GM23248 (cell line): ENCODE results near the gene C10orf90. TPM values are rescaled to one million over a fixed set of nuclear protein-coding genes. Genes with fewer than 3 reads are reported as not detected.

Source experiments
- DNase-seq: peaks from one replicate; pipeline ENCODE4 v3.0.0-alpha.2; 2015
- H2AFZ ChIP-seq: fragments of 200-600 bp; sonication (generic); 2 replicates; pipeline ENCODE4 v1.6.1; 2016; ENCODE audit warnings: antibody characterized with exemption
- H3F3A ChIP-seq: fragments of 200-600 bp; sonication (generic); 2 replicates; pipeline ENCODE4 v1.6.1; 2016; ENCODE audit warnings: mild to moderate bottlenecking, antibody characterized with exemption, mixed run types; ENCODE audit not compliant: insufficient read depth
- H3K27ac ChIP-seq: fragments of 200-600 bp; sonication (generic); 2 replicates; pipeline ENCODE4 v1.5.1; 2016; ENCODE audit warnings: mild to moderate bottlenecking
- H3K27me3 ChIP-seq: fragments of 200-600 bp; sonication (generic); replicated peaks from 2 replicates; pipeline ENCODE4 v1.6.1; 2016; ENCODE audit warnings: mild to moderate bottlenecking; ENCODE audit not compliant: insufficient read depth
- H3K36me3 ChIP-seq: fragments of 200-600 bp; sonication (generic); 2 replicates; pipeline ENCODE4 v1.6.1; 2016; ENCODE audit warnings: low read depth, mild to moderate bottlenecking
- H3K4me1 ChIP-seq: fragments of 200-600 bp; sonication (generic); 2 replicates; pipeline ENCODE4 v1.6.1; 2016; ENCODE audit warnings: mild to moderate bottlenecking; ENCODE audit not compliant: insufficient read depth
- H3K4me2 ChIP-seq: fragments of 200-600 bp; sonication (generic); one replicate; pipeline ENCODE4 v1.6.1; 2016; ENCODE audit warnings: mild to moderate bottlenecking; ENCODE audit not compliant: unreplicated experiment
- H3K4me3 ChIP-seq: fragments of 200-600 bp; sonication (generic); 2 replicates; pipeline ENCODE4 v1.5.1; 2016; ENCODE audit warnings: mild to moderate bottlenecking
- H3K79me2 ChIP-seq: fragments of 200-600 bp; sonication (generic); 2 replicates; pipeline ENCODE4 v1.6.1; 2016; ENCODE audit warnings: mild to moderate bottlenecking; ENCODE audit not compliant: insufficient read depth
- H3K9ac ChIP-seq: fragments of 200-600 bp; sonication (generic); 2 replicates; pipeline ENCODE4 v1.6.1; 2016; ENCODE audit warnings: mild to moderate bottlenecking
- H3K9me2 ChIP-seq: fragments of 200-600 bp; sonication (generic); 2 replicates; pipeline ENCODE4 v1.6.1; 2016; ENCODE audit warnings: mixed run types, mild to moderate bottlenecking, moderate library complexity; ENCODE audit not compliant: insufficient read depth
- H3K9me3 ChIP-seq: fragments of 200-600 bp; sonication (generic); one replicate; pipeline ENCODE4 v1.6.1; 2017; ENCODE audit warnings: low read depth
- H4K20me1 ChIP-seq: fragments of 200-600 bp; sonication (generic); 2 replicates; pipeline ENCODE4 v1.6.0; 2016; ENCODE audit not compliant: insufficient read depth
- EZH2 ChIP-seq: fragments of 200-600 bp; sonication (generic); IDR thresholded peaks from 2 replicates; pipeline ENCODE4 v1.6.1; 2018; ENCODE audit warnings: antibody characterized with exemption, mild to moderate bottlenecking; ENCODE audit not compliant: insufficient read depth, poor library complexity, severe bottlenecking
- EZH2phosphoT487 ChIP-seq: fragments of 200-600 bp; sonication (generic); IDR thresholded peaks from 2 replicates; pipeline ENCODE4 v1.6.1; 2018; ENCODE audit warnings: antibody characterized with exemption, moderate library complexity, mild to moderate bottlenecking, low read depth; ENCODE audit not compliant: insufficient read depth
- WGBS, 2 experiments: methylation state at CpG; one replicate each; pipeline ENCODE4 v1.1.6; 2015 to 2017; ENCODE audit warnings: low lambda C conversion rate in 2 of 2, low coverage in 1 of 2; ENCODE audit errors: missing lambda C conversion rate in 2 of 2; 5-methylcytosine and 5-hydroxymethylcytosine counted together
- in situ Hi-C: fragments of 300-500 bp; cut with MboI; formaldehyde crosslinking; loops from 2 replicates; pipeline ENCODE4 v1.15.0; 2020
- polyA plus RNA-seq: library from polyadenylated mRNA; unstranded; fragments of >200 nt; fragmentation: Nextera tagmentation; extraction: Ambion mirVana; gene quantifications from 2 replicates; pipeline ENCODE4 v1.2.1, GENCODE V29; 2016
- total RNA-seq: library from RNA; depleted of rRNA; stranded (reverse); fragments of >200 nt; shearing (Covaris generic); gene quantifications from 2 replicates; pipeline ENCODE4 v1.2.3, GENCODE V29; 2014

Gene C10orf90
- total and polyA plus RNA-seq, 2 experiments from 2014 or later: 0.22 to 0.71 TPM

- Histone ChIP-seq H3K36me3 (no peaks in the 10 kb centered on the region), H3K27ac (no peak overlapping the region), H3K9me2 (no peaks in the 10 kb centered on the region), H3K4me1 (no peaks in the 10 kb centered on the region), H3K4me2 (no peak overlapping the region), H3K9me3 (no peaks in the 10 kb centered on the region), H2AFZ (no peak overlapping the region), H3F3A (no peaks in the 10 kb centered on the region), H3K9ac (no peak overlapping the region), H3K4me3 (no peak overlapping the region), H4K20me1 (no peaks in the 10 kb centered on the region), H3K27me3 (peaks cover 40% of the 10 kb centered on the region), H3K79me2 (no peaks in the 10 kb centered on the region)
- WGBS, 2 experiments: 61 to 68% methylated on average over 4 of the region's 4 CpGs
- DNase-seq: no peak
- in situ Hi-C loops: no loop called here
- TF ChIP-seq EZH2 (no peak), EZH2phosphoT487 (no peak)
These were observed 19.0 kb upstream of the C10orf90 start for GRCh38 chr10:126689461-126689994.

DNA sequence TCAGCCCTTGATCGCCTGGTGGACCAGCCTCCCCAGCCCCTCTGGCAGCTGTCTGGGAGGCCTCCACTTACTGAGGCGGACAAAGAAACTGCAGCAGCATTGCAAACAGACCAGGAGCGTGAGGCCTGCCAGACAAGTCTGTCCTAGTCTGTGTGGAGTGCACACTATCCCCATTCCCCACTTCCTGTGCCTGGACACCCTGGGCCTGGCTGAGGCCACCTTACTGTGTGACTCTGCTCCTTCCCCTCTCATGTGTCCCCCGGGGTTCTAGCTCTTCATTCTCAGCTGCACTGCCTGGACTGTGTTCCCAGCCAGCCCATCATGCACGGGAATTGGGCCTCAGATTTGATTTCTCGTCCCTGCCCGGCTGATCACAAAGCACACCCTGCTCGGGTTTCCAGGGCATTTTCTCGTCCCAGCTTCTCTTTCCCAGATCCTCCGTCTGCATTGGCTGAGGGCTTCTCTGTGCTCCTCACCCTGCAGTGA, 16.7 kb upstream of the C10orf90 start:
- Histone ChIP-seq H4K20me1 (no peaks in the 10 kb centered on the region), H2AFZ (no peak overlapping the region), H3K9me2 (no peaks in the 10 kb centered on the region), H3K9me3 (no peaks in the 10 kb centered on the region), H3K36me3 (no peaks in the 10 kb centered on the region), H3K27me3 (peaks cover 24% of the 10 kb centered on the region), H3K9ac (no peak overlapping the region), H3K4me3 (no peak overlapping the region), H3K79me2 (no peaks in the 10 kb centered on the region), H3K27ac (no peak overlapping the region), H3K4me2 (no peak overlapping the region), H3K4me1 (no peaks in the 10 kb centered on the region), H3F3A (no peaks in the 10 kb centered on the region)
- in situ Hi-C loops: no loop called here
- DNase-seq: no peak
- TF ChIP-seq EZH2phosphoT487 (no peak), EZH2 (no peak)
- WGBS, 2 experiments: 25 to 34% methylated on average over 10 of the region's 10 CpGs

GRCh38 chr10:126686719-126687118, 16.2 kb upstream of the C10orf90 start:
- Histone ChIP-seq H3K4me1 (no peaks in the 10 kb centered on the region), H3K79me2 (no peaks in the 10 kb centered on the region), H3K4me2 (no peak overlapping the region), H3K9ac (no peak overlapping the region), H3K9me2 (no peaks in the 10 kb centered on the region), H3F3A (no peaks in the 10 kb centered on the region), H2AFZ (no peak overlapping the region), H3K27me3 (peaks cover 20% of the 10 kb centered on the region; the same call in 1 of the 2 replicates), H3K4me3 (no peak overlapping the region), H3K36me3 (no peaks in the 10 kb centered on the region), H3K27ac (no peak overlapping the region), H3K9me3 (no peaks in the 10 kb centered on the region), H4K20me1 (no peaks in the 10 kb centered on the region)
- no peak for DNase-seq
- in situ Hi-C loops: no loop called here
- WGBS, 2 experiments: 69 to 78% methylated on average over 7 of the region's 7 CpGs
- TF ChIP-seq EZH2phosphoT487 (no peak), EZH2 (no peak)

DNA sequence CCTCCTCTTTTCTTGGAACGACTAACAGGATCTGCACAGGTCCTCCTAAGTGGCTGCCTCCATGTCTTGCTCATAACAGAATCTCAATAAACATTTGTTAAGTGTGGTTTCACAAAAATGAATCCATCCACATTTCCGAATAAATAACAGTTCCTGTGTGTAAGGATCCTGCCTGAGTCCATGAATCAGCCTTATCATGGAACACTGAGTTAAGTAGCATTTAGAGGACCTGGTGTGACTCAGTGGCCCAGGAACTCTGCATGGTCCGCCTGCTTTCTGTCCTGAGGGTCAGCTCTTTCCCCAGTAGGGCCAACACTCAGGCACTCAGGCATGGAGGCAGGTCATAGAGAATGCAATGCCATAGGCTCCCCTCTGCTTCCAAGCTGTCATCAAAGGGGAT, 15.8 kb upstream of the C10orf90 start:
- WGBS, 2 experiments: 39 to 40% methylated on average over 3 of the region's 3 CpGs
- Histone ChIP-seq H3K9me3 (no peaks in the 10 kb centered on the region), H3K79me2 (no peaks in the 10 kb centered on the region), H2AFZ (no peak overlapping the region), H3K27me3 (peaks cover 18% of the 10 kb centered on the region; the same call in 1 of the 2 replicates), H3K9me2 (no peaks in the 10 kb centered on the region), H4K20me1 (no peaks in the 10 kb centered on the region), H3K36me3 (no peaks in the 10 kb centered on the region), H3K4me2 (no peak overlapping the region), H3K27ac (no peak overlapping the region), H3K4me3 (no peak overlapping the region), H3K9ac (no peak overlapping the region), H3K4me1 (no peaks in the 10 kb centered on the region), H3F3A (no peaks in the 10 kb centered on the region)
- in situ Hi-C loops: no loop called here
- no peak for TF ChIP-seq EZH2
- DNase-seq: peak; percentile 34

GRCh38 chr10:126685756-126686155, 15.3 kb upstream of the C10orf90 start:
- H4K20me1 ChIP-seq: no peaks in the 10 kb centered on the region
- H3F3A ChIP-seq: no peaks in the 10 kb centered on the region
- no peaks in the 10 kb centered on the region for H3K9me2 ChIP-seq
- no peaks in the 10 kb centered on the region for H3K79me2 ChIP-seq
- no peak overlapping the region for H3K27ac ChIP-seq
- TF ChIP-seq EZH2 (no peak), EZH2phosphoT487 (no peak)
- WGBS, 2 experiments: 76 to 81% methylated on average over 4 of the region's 4 CpGs
- H3K9me3 ChIP-seq: no peaks in the 10 kb centered on the region
- H3K27me3 ChIP-seq: peaks cover 13% of the 10 kb centered on the region; the same call in 1 of the 2 replicates
- no peak overlapping the region for H2AFZ ChIP-seq
- H3K4me1 ChIP-seq: no peaks in the 10 kb centered on the region
- no peak overlapping the region for H3K9ac ChIP-seq
- no peak for DNase-seq
- H3K36me3 ChIP-seq: no peaks in the 10 kb centered on the region
- H3K4me2 ChIP-seq: no peak overlapping the region
- in situ Hi-C loops: no loop called here
- H3K4me3 ChIP-seq: no peak overlapping the region
